Activated CD8-positive, alpha-beta memory T cell treated with anti-CD3 and anti-CD28 coated beads, Interleukin-2, amount 10 ng/mL, durations not matched to agents 7 days and 5 days (primary cell): ENCODE measurements around the gene C17orf78. TPM values are rescaled to one million over a fixed set of nuclear protein-coding genes. Genes with fewer than 3 reads are reported as not detected.
"Not testable (repeated sequence)": the region's sequence is repeated elsewhere in the genome, so short reads cannot be mapped to it uniquely, and the experiment has no call there.

ENCODE experiments used
- ATAC-seq: fragments of 150-1000 bp; cut with Tn5 transposase; one replicate; pipeline ENCODE4 v1.10.0; 2021; ENCODE audit warnings: moderate library complexity
- CTCF ChIA-PET: fragments of 350-600 bp; sonication (Branson Sonifier 250); formaldehyde crosslinking; loops from one replicate; lab custom pipeline; 2021; ENCODE audit warnings: antibody characterized with exemption; lab: Charles Lee
- DNase-seq: peaks from one replicate; pipeline ENCODE4 v3.0.0-alpha.2; 2020
- H3K27ac Mint-ChIP-seq: one replicate; pipeline ENCODE4 v1.8.0; 2021; ENCODE audit warnings: mild to moderate bottlenecking, mixed read lengths
- H3K27me3 Mint-ChIP-seq: one replicate; pipeline ENCODE4 v1.8.0; 2021; ENCODE audit warnings: mixed read lengths
- H3K36me3 Mint-ChIP-seq: one replicate; pipeline ENCODE4 v1.8.0; 2021; ENCODE audit warnings: mild to moderate bottlenecking, mixed read lengths
- H3K4me1 Mint-ChIP-seq: one replicate; pipeline ENCODE4 v1.8.0; 2021; ENCODE audit warnings: mixed read lengths
- H3K4me3 Mint-ChIP-seq: one replicate; pipeline ENCODE4 v1.8.0; 2021; ENCODE audit warnings: mild to moderate bottlenecking, moderate library complexity, mixed read lengths
- H3K9me3 Mint-ChIP-seq: one replicate; pipeline ENCODE4 v1.8.0; 2022; ENCODE audit warnings: low read depth, mixed read lengths
- total RNA-seq, 2 experiments: library from RNA; stranded (reverse); gene quantifications; one replicate each; pipeline ENCODE4 v1.2.3, GENCODE V29; 2021

C17orf78 gene
- total RNA-seq, 2 experiments from 2014 or later = not detected

GRCh38 chr17:37422971-37423625 lies 47.3 kb downstream of the C17orf78 start:
- H3K4me1 Mint-ChIP-seq = peaks cover 5% of the 10 kb centered on the region
- CTCF ChIA-PET = interaction anchor here (1.6 to 2.7 kb wide), 2 partner anchors 9 to 16 kb away, joined by 5 to 8 read pairs; partner anchors contain the start of genes ACACA and TADA2A
- H3K4me3 Mint-ChIP-seq = no peak overlapping the region
- no peaks in the 10 kb centered on the region for H3K27me3 Mint-ChIP-seq
- no peak for DNase-seq
- ATAC-seq = no peak
- H3K27ac Mint-ChIP-seq = no peak overlapping the region
- H3K36me3 Mint-ChIP-seq = peaks cover 35% of the 10 kb centered on the region
- H3K9me3 Mint-ChIP-seq = no peaks in the 10 kb centered on the region

- peaks cover 22% of the 10 kb centered on the region for H3K4me1 Mint-ChIP-seq
- ATAC-seq (no peak), DNase-seq (no peak)
- CTCF ChIA-PET = no interaction called here
- H3K27ac Mint-ChIP-seq = no peak overlapping the region
- H3K36me3 Mint-ChIP-seq = peaks cover 42% of the 10 kb centered on the region
- no peak overlapping the region for H3K4me3 Mint-ChIP-seq
- no peaks in the 10 kb centered on the region for H3K9me3 Mint-ChIP-seq
- no peaks in the 10 kb centered on the region for H3K27me3 Mint-ChIP-seq
Measured at GRCh38 chr17:37425268-37425667, 49.5 kb downstream of the C17orf78 start.

DNA sequence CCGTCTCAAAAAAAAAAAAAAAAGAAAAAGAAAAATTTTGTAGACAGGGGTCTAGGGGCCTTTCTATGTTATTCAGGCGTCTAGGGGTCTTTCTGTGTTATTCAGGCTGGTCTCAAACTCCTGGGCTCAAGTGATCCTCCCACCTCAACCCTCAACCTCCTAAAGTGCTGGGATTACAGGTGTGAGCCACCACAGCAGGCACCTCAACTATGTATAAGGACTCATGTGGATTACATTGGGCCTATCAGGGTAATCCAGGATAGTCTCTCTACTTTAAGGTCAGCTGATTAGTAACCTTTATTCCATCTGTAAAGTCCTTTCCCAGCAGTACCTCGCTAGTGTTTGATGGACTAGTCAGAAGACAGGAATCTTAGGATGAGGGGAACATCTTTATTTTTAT lies 53.3 kb downstream of the C17orf78 start:
- CTCF ChIA-PET = interaction anchor here (2.0 to 2.7 kb wide), 2 partner anchors 9 to 22 kb away, joined by 4 to 8 read pairs; partner anchors contain the start of genes ACACA and TADA2A
- Mint-ChIP-seq H3K27me3 (no peaks in the 10 kb centered on the region), H3K36me3 (peaks cover 57% of the 10 kb centered on the region), H3K4me1 (peaks cover 41% of the 10 kb centered on the region), H3K9me3 (no peaks in the 10 kb centered on the region), H3K27ac (peak overlapping the region; percentile 99), H3K4me3 (no peak overlapping the region)
- DNase-seq (no peak), ATAC-seq (no peak)

- Mint-ChIP-seq H3K27me3 (no peaks in the 10 kb centered on the region), H3K36me3 (peaks cover 59% of the 10 kb centered on the region), H3K4me3 (no peak overlapping the region), H3K4me1 (peaks cover 45% of the 10 kb centered on the region), H3K9me3 (no peaks in the 10 kb centered on the region), H3K27ac (peak overlapping the region; percentile 99)
- DNase-seq (no peak), ATAC-seq (no peak)
- CTCF ChIA-PET = interaction anchor here (1.0 to 2.7 kb wide), 5 partner anchors 9 to 22 kb away, joined by 3 to 8 read pairs (median 4); partner anchors contain the start of genes ACACA and TADA2A
Measured at GRCh38 chr17:37429453-37429852, 53.7 kb downstream of the C17orf78 start.

- H3K36me3 Mint-ChIP-seq = peaks cover 54% of the 10 kb centered on the region
- peak; percentile 91 for ATAC-seq
- no peaks in the 10 kb centered on the region for H3K27me3 Mint-ChIP-seq
- H3K4me3 Mint-ChIP-seq = peak overlapping the region; percentile 61
- peak overlapping the region; percentile 99 for H3K27ac Mint-ChIP-seq
- H3K9me3 Mint-ChIP-seq = no peaks in the 10 kb centered on the region
- H3K4me1 Mint-ChIP-seq = peaks cover 45% of the 10 kb centered on the region
- CTCF ChIA-PET = interaction anchor here (1.0 to 2.7 kb wide), 7 partner anchors 8 to 56 kb away, joined by 3 to 8 read pairs (median 4); partner anchors contain the start of genes ACACA and TADA2A
- no peak for DNase-seq
Measured at GRCh38 chr17:37430051-37430627, 54.4 kb downstream of the C17orf78 start.

DNA sequence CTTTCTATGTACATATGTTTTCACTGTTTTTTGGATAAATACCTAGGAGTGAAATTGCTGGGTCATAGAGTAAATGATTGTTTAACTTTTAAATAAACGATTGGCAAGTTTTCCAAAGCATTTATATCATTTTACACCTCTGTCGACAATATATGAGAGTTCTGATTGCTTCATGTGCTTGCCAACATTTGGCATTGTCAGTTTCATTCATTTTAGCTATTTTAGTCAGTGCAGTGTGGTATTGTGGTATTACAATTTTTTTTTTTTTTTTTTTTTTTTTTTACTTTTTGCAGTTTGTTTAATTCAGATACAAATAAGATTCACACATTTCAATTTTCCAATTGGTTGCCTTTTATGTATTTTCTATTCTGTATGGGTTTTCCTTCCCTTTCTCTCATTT lies 56.9 kb downstream of the C17orf78 start:
- Mint-ChIP-seq H3K36me3 (peaks cover 44% of the 10 kb centered on the region), H3K27me3 (no peaks in the 10 kb centered on the region), H3K9me3 (no peaks in the 10 kb centered on the region), H3K4me3 (no peak overlapping the region), H3K4me1 (peaks cover 46% of the 10 kb centered on the region), H3K27ac (peak overlapping the region; percentile 56)
- CTCF ChIA-PET = interaction anchor here (0.6 to 1.4 kb wide), 2 partner anchors 31 to 34 kb away, joined by 3 read pairs; no protein-coding TSS in a partner anchor
- no peak for DNase-seq
- no peak for ATAC-seq

DNA sequence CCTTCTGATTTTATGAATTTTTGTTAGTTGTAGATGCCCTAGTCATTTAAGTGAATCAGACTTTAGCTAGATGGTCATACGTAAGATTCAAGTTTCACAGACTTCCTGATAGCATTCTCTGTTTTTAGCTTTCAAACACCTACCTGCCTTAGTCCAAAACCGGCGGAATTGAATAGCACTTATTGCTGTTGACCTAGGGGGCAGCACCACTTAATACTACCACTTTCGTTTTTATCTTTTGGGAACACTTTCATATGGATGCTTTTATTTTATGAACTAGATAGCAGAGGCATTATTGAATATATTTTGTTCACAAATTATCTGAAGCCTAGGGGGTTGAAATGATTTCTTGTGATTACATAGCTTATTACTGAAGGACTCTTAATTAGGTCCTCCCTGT lies 62.4 kb downstream of the C17orf78 start:
- no peaks in the 10 kb centered on the region for H3K27me3 Mint-ChIP-seq
- peak overlapping the region; percentile 8 for H3K27ac Mint-ChIP-seq
- peaks cover 18% of the 10 kb centered on the region for H3K4me1 Mint-ChIP-seq
- CTCF ChIA-PET = interaction anchor here (1.1 to 1.5 kb wide), 5 partner anchors 8 to 65 kb away, joined by 3 to 6 read pairs (median 4); no protein-coding TSS in a partner anchor
- no peak for ATAC-seq
- no peaks in the 10 kb centered on the region for H3K9me3 Mint-ChIP-seq
- H3K4me3 Mint-ChIP-seq = no peak overlapping the region
- peaks cover 58% of the 10 kb centered on the region for H3K36me3 Mint-ChIP-seq
- DNase-seq = no peak

DNA sequence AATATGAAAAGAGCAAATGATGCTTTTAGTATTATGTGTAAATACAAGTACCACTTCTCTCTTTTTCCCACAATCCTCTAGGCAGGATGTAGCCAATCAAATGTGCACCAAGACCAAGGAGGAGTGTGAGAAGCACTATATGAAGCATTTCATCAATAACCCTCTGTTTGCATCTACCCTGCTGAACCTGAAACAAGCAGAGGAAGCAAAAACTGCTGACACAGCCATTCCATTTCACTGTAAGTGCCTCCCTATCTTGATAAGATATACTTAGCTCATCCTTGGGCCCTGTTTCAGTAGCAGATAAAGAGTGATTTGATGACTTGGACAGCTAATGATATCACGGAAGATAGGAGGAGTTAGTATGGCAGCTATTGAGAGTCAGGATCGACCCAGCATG lies 64.6 kb downstream of the C17orf78 start:
- no peak overlapping the region for H3K4me3 Mint-ChIP-seq
- peaks cover 12% of the 10 kb centered on the region for H3K4me1 Mint-ChIP-seq
- CTCF ChIA-PET = interaction anchor here (0.7 to 0.9 kb wide), 2 partner anchors 33 to 1551 kb away, joined by 3 to 4 read pairs; partner anchors contain the start of genes ACACA and TADA2A
- H3K27ac Mint-ChIP-seq = no peak overlapping the region
- H3K9me3 Mint-ChIP-seq = no peaks in the 10 kb centered on the region
- DNase-seq (no peak), ATAC-seq (no peak)
- peaks cover 60% of the 10 kb centered on the region for H3K36me3 Mint-ChIP-seq
- no peaks in the 10 kb centered on the region for H3K27me3 Mint-ChIP-seq

DNA sequence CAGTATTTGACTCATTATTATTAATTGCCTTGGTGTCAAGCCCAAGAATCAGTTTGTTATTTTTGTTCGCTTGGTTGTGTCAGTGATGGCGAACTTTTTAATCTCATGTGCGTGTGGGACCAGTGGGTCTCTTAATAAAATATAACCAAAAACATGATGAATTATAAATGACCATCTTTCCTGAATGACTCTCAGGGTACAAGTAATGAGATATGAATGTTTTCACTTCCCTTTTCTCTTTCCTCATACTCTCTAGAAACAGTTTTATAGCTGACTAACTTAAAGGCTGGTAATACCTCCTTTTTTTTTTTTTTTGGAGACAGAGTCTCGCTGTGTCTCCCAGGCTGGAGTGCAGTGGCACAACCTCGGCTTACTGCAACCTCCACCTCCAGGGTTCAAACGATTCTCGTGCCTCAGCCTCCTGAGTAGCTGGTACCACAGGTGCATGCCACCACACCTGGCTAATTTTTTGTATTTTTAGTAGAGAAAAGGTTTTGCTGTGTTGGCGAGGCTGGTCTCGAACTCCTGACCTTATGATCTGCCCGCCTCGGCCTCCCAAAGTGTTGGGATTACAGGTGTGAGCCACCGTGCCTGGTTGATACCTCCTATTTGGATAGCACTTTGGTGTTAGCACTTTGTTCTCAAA lies 65.7 kb downstream of the C17orf78 start:
- not testable (repeated sequence) for H3K27me3 Mint-ChIP-seq, H3K27ac Mint-ChIP-seq, ATAC-seq, H3K4me3 Mint-ChIP-seq, DNase-seq, H3K9me3 Mint-ChIP-seq
- Mint-ChIP-seq H3K36me3 (peaks cover 61% of the 10 kb centered on the region), H3K4me1 (peaks cover 12% of the 10 kb centered on the region)
- CTCF ChIA-PET = interaction anchor here (0.9 to 1.0 kb wide), 2 partner anchors 13 to 68 kb away, joined by 3 to 4 read pairs; no protein-coding TSS in a partner anchor

Other genes starting within 250 kb of the C17orf78 start
- gene ACACA, start 30.9 kb downstream of the C17orf78 start, total RNA-seq = 10 to 100 TPM; 55.4 to 69.7 TPM
- 10 to 100 TPM; 42.2 to 50.4 TPM for gene TADA2A, start 30.9 kb downstream of the C17orf78 start, total RNA-seq
- gene DUSP14, start 113.9 kb downstream of the C17orf78 start, total RNA-seq = 10 to 100 TPM; 11.4 to 16.9 TPM
- 100 to 1,000 TPM in 1 of 2 experiments, 10 to 100 TPM in 1; 90.8 to 122 TPM for gene SYNRG, start 233.4 kb downstream of the C17orf78 start, total RNA-seq